ENCODE results near the gene ABCG1.

ABCG1 gene

GRCh38 chr21:42198929-42199867 lies 19.7 kb upstream of the ABCG1 start:
- H3K4me3 ChIP-seq (ENCODE audit: low read depth, low read length) = no peak overlapping the region
- no peak for DNase-seq
- H3K4me1 ChIP-seq = peaks cover 10% of the 10 kb centered on the region
- no peak for TF ChIP-seq CTCF (IDR thresholded peaks at IDR 0.05; ENCODE audit: low read depth, low read length)
- no peaks in the 10 kb centered on the region for H3K27me3 ChIP-seq
- no peaks in the 10 kb centered on the region for H3K36me3 ChIP-seq
- no peaks in the 10 kb centered on the region for H3K9me3 ChIP-seq

- H3K27me3 ChIP-seq = no peaks in the 10 kb centered on the region
- H3K36me3 ChIP-seq = no peaks in the 10 kb centered on the region
- no peak for DNase-seq
Measured at GRCh38 chr21:42199868-42200463, 19.0 kb upstream of the ABCG1 start.

GRCh38 chr21:42200906-42201614 lies 17.9 kb upstream of the ABCG1 start:
- TF ChIP-seq CTCF (IDR thresholded peaks at IDR 0.05; ENCODE audit: low read depth, low read length) = no peak
- Histone ChIP-seq H3K4me3 (ENCODE audit: low read depth, low read length) (no peak overlapping the region), H3K4me1 (peaks cover 10% of the 10 kb centered on the region), H3K27me3 (no peaks in the 10 kb centered on the region), H3K9me3 (no peaks in the 10 kb centered on the region), H3K36me3 (no peaks in the 10 kb centered on the region)
- no peak for DNase-seq

More at GRCh38 chr21:42199868-42200463, 19.0 kb upstream of the ABCG1 start:
- peaks cover 10% of the 10 kb centered on the region for H3K4me1 ChIP-seq
- H3K4me3 ChIP-seq (ENCODE audit: low read depth, low read length) = no peak overlapping the region
- H3K9me3 ChIP-seq = no peaks in the 10 kb centered on the region
- TF ChIP-seq CTCF (IDR thresholded peaks at IDR 0.05; ENCODE audit: low read depth, low read length) = no peak

- no peak overlapping the region for H3K4me3 ChIP-seq (ENCODE audit: low read depth, low read length)
- no peak for DNase-seq
- TF ChIP-seq CTCF (IDR thresholded peaks at IDR 0.05; ENCODE audit: low read depth, low read length) = no peak
Measured at GRCh38 chr21:42201615-42202161, 17.3 kb upstream of the ABCG1 start.

GRCh38 chr21:42202321-42202720 lies 16.6 kb upstream of the ABCG1 start:
- Histone ChIP-seq H3K4me1 (peaks cover 10% of the 10 kb centered on the region), H3K9me3 (no peaks in the 10 kb centered on the region), H3K27me3 (no peaks in the 10 kb centered on the region), H3K36me3 (no peaks in the 10 kb centered on the region), H3K4me3 (ENCODE audit: low read depth, low read length) (no peak overlapping the region)
- no peak for TF ChIP-seq CTCF (IDR thresholded peaks at IDR 0.05; ENCODE audit: low read depth, low read length)
- no peak for DNase-seq

More at GRCh38 chr21:42201615-42202161, 17.3 kb upstream of the ABCG1 start:
- no peaks in the 10 kb centered on the region for H3K27me3 ChIP-seq
- no peaks in the 10 kb centered on the region for H3K9me3 ChIP-seq
- no peaks in the 10 kb centered on the region for H3K36me3 ChIP-seq
- peaks cover 10% of the 10 kb centered on the region for H3K4me1 ChIP-seq

All from BE2C (cell line).